Thoracic aorta (tissue), 2 donors: ENCODE data around the gene PPFIBP2. TPM values are rescaled to one million over a fixed set of nuclear protein-coding genes. Genes with fewer than 3 reads are reported as not detected.
"Not testable (repeated sequence)": the region's sequence is repeated elsewhere in the genome, so short reads cannot be mapped to it uniquely, and the experiment has no call there.

Source experiments
- ATAC-seq: fragments of 150-250 bp; one replicate; pipeline ENCODE4 v1.8.0; 2017; ENCODE audit warnings: low read depth; ENCODE audit not compliant: insufficient number of reproducible peaks, low FRiP score
- DNase-seq: peaks from one replicate; pipeline ENCODE4 v3.0.0-alpha.2; 2020; ENCODE audit warnings: low spot score
- H3K27ac ChIP-seq, 2 donors: fragments of 200-600 bp; sonication (generic); 1 replicate in 1 of 2; 2 replicates in 1 of 2; pipeline ENCODE4 v1.5.1; 2016; ENCODE audit warnings: mild to moderate bottlenecking in 2 of 2, moderate library complexity in 2 of 2
- H3K27me3 ChIP-seq: fragments of 200-600 bp; sonication (generic); replicated peaks from 2 replicates; pipeline ENCODE4 v1.6.0; 2016; ENCODE audit warnings: mild to moderate bottlenecking; ENCODE audit not compliant: insufficient read depth
- H3K36me3 ChIP-seq: fragments of 200-600 bp; sonication (generic); one replicate; pipeline ENCODE4 v1.5.1; 2016
- H3K4me1 ChIP-seq, 2 donors: fragments of 200-600 bp; sonication (generic); 1 replicate in 1 of 2; 2 replicates in 1 of 2; pipeline versions ENCODE4 v1.5.1 to v1.6.0; 2016; ENCODE audit warnings: low read depth in 2 of 2, mild to moderate bottlenecking in 1 of 2; ENCODE audit not compliant: control insufficient read depth in 1 of 2
- H3K4me3 ChIP-seq: fragments of 200-600 bp; sonication (generic); 2 replicates; pipeline ENCODE4 v1.5.1; 2016; ENCODE audit warnings: mild to moderate bottlenecking
- H3K9me3 ChIP-seq: fragments of 200-600 bp; sonication (generic); 2 replicates; pipeline ENCODE4 v1.5.1; 2016
- total RNA-seq, 2 donors: library from RNA; depleted of rRNA; stranded (reverse); fragments of >200 nt; gene quantifications; one replicate each; pipeline versions ENCODE4 v1.1.0 to v1.2.3, GENCODE V29; 2016
- TF ChIP-seq, protein P1 (sequence below): fragments of 200-600 bp; sonication (generic); IDR thresholded peaks from one replicate; pipeline ENCODE4 v1.5.1; 2019; ENCODE audit warnings: antibody characterized with exemption

The PPFIBP2 gene
- total RNA-seq, 2 donors from 2014 or later: 43.5 to 48.9 TPM

- DNase-seq (no peak), ATAC-seq (no peak)
- H3K27me3 ChIP-seq: no peaks in the 10 kb centered on the region
- no peaks in the 10 kb centered on the region for H3K36me3 ChIP-seq
- H3K27ac ChIP-seq: peak overlapping the region; percentile 92 to 95
- TF ChIP-seq, protein P1, sequence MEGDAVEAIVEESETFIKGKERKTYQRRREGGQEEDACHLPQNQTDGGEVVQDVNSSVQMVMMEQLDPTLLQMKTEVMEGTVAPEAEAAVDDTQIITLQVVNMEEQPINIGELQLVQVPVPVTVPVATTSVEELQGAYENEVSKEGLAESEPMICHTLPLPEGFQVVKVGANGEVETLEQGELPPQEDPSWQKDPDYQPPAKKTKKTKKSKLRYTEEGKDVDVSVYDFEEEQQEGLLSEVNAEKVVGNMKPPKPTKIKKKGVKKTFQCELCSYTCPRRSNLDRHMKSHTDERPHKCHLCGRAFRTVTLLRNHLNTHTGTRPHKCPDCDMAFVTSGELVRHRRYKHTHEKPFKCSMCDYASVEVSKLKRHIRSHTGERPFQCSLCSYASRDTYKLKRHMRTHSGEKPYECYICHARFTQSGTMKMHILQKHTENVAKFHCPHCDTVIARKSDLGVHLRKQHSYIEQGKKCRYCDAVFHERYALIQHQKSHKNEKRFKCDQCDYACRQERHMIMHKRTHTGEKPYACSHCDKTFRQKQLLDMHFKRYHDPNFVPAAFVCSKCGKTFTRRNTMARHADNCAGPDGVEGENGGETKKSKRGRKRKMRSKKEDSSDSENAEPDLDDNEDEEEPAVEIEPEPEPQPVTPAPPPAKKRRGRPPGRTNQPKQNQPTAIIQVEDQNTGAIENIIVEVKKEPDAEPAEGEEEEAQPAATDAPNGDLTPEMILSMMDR: no peak
- peak overlapping the region; percentile 93 for H3K4me3 ChIP-seq
- H3K9me3 ChIP-seq: no peaks in the 10 kb centered on the region
- peaks cover 15 to 24% of the 10 kb centered on the region in 2 donors for H3K4me1 ChIP-seq
Measured at GRCh38 chr11:7514099-7514591, 346 bp downstream of the PPFIBP2 start.

DNA sequence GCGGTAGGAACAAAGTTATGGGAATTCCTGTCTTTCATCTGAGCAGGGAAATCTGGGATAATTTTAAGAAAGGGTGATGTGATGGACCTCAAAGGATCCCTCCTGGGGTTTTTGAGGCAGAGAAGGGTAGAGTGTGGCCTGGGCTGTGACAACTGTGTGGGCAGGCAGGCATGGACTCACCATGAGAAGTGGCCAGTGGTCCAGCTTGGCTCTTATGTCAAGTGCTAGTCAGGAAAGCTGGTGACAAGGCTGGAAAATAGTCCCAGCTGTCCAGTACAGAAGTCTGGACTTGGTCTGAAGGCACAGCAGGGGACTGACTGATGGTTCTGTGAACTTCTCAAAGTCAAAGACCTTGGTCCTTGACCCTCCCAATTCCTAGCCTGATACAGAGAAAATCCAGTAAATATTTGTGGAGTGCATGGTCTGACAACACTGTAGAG is 1.7 kb downstream of the PPFIBP2 start:
- Histone ChIP-seq H3K27me3 (no peaks in the 10 kb centered on the region), H3K4me3 (no peak overlapping the region), H3K27ac (no peak overlapping the region), H3K36me3 (no peaks in the 10 kb centered on the region), H3K9me3 (no peaks in the 10 kb centered on the region), H3K4me1 (peaks cover 15 to 24% of the 10 kb centered on the region in 2 donors)
- no peak for DNase-seq
- TF ChIP-seq, protein P1: no peak
- no peak for ATAC-seq

GRCh38 chr11:7516475-7516874 is 2.7 kb downstream of the PPFIBP2 start:
- no peaks in the 10 kb centered on the region for H3K9me3 ChIP-seq
- TF ChIP-seq, protein P1: no peak
- no peaks in the 10 kb centered on the region for H3K36me3 ChIP-seq
- no peak overlapping the region for H3K4me3 ChIP-seq
- ATAC-seq (no peak), DNase-seq (no peak)
- H3K4me1 ChIP-seq: peaks cover 7 to 16% of the 10 kb centered on the region in 2 donors
- H3K27ac ChIP-seq: no peak overlapping the region
- no peaks in the 10 kb centered on the region for H3K27me3 ChIP-seq

DNA sequence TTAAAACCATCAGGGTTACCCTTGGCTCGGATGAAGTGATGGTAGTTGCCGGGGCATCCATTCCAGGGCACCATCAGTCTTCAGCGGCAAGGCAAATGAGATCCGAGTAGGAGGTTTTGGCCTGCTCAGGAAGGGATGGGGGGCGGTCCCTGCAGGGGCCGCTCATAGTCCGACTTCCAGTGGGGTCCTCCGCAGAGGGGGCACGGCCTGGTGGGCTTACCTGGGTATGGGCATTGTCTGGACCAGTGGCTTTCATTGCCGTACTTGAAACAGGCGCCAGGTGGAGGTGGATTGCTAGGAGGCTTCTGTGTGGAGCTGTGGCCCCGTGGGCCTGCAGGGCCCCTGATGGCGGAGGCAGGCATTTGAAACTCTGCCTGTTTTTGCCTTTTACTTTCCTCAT is 3.9 kb downstream of the PPFIBP2 start:
- not testable (repeated sequence) for H3K36me3 ChIP-seq, ATAC-seq, H3K4me3 ChIP-seq, DNase-seq, H3K27me3 ChIP-seq, H3K27ac ChIP-seq, H3K4me1 ChIP-seq, H3K9me3 ChIP-seq

- no peaks in the 10 kb centered on the region for H3K4me1 ChIP-seq
- ATAC-seq: no peak
Measured at GRCh38 chr11:7518811-7519562, 5.2 kb downstream of the PPFIBP2 start.

More at GRCh38 chr11:7518811-7519562, 5.2 kb downstream of the PPFIBP2 start:
- Histone ChIP-seq H3K27ac (no peak overlapping the region), H3K4me3 (no peak overlapping the region), H3K27me3 (no peaks in the 10 kb centered on the region), H3K9me3 (no peaks in the 10 kb centered on the region), H3K36me3 (no peaks in the 10 kb centered on the region)
- TF ChIP-seq, protein P1: no peak
- DNase-seq: no peak
